Measurements from ENCODE around the gene CLDN5.

The CLDN5 gene

DNA sequence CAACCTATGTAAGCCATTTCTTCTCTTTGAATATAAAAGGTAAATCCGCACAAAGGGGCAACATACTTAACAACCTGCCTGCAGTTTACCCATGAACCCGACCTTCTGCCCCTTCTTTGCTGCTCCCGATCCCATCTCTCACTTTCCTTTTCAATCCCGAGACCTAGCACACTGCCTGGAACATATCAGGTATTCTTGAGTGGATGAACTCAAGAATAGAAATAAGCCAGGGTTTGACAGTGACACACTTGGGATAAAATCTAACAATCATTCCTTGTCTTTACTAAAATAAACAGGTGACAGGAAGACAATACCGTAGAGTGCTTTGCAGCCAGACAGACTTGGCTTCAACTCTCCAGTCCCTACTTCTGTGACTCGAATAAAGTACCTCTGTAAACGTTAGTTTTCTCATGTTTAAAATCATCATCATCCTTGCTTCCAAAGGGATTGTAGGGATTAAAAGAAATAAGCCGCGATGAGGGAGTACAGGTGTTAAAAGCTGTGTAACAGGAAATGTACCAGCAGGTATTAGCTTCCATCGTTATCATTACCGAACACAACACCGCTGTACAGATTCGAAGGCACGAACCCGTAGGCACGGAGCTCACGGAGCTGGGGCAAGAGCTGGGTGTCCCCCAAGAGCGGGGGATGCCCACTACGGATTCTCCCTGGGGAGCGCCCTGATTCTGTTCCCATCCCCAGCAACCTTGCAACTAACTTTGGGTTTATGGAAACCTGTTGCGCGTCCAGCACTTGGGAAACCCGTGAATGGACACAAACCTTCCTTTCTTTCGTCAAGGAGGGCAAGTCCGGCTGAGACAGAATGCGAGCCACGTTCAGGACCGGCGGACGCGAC, 45.9 kb downstream of the CLDN5 start:
- peak; percentile 21 for DNase-seq

DNA sequence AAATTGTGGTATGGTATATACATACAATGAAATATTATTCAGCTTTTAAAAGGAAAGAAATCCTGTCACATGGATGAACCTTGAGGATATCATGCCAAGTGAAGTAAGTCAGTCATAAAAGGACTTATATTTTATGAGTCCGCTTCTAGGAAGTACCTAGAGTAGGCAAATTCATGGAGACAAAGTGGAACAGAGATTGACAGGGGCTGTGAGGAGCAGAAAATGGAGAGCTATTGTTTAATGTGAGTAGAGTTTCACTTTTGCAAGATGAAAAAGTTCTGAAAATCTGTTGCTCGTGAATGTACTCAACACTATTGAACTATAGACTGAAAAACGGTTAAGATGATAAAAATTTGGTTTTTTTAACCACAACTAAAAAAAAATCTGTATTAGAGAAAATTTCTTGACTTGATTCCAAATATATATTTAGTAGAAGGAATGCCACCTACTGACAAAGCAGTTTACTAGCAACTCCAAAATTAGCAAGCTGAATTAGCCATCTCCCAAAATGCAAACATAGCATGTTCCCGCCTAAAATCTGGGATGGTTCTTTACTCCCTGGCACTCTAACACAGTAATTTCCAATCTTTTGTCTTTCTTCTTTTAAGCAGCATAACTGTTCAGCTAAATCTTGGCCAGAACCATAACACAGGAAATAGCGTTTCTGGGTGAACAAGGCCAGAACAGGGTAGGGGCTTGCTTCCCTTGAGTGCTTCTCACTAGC, 46.7 kb downstream of the CLDN5 start:
- no peak for DNase-seq

DNA sequence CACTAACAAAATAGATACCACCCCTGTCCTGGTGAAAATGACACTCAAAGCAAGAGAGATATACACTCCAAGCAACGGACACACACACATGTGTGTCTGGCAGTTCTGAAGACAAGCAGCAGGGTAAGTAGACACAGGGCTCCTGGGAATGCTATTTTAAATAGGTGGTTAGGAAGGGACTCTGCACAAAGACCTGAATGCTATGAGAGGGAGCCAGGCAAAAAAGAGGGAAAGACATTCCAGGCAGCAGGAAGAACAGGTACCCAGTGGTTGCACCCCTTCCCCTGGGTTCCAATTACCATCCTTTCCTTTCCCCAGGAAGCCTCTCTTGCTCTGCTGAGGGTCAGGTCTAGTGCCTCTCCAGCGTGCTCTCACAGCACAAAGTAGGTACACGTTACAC, 48.2 kb downstream of the CLDN5 start:
- no peak for DNase-seq

DNA sequence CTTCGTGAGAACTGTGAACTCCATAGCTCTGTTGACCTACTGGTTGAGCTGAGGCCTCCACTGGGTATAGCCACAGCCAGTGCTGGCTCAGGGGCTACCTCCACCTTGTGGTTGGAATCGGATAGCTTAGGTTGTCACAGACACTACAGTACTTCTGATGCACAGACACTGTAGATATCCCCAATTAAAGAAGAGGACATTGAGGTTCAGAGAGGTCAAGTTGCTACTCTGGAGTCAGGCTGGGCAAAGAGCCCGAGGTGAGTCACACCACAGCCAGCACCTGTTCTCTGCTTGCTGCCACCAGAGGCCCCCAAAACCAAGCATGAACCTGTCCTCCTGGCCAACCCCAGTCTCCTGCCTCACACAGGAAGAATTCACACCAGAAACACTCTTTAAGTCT, 50.6 kb downstream of the CLDN5 start:
- peak; percentile 3 for DNase-seq
